ENCODE results near the gene ERICH6B.

GRCh38 chr13:45541806-45542205 is 73.7 kb downstream of the ERICH6B start:
- TF ChIP-seq CTCF (IDR thresholded peaks at IDR 0.05; ENCODE audit: insufficient read depth, low read length, poor library complexity, severe bottlenecking) (no peak), EZH2phosphoT487 (conservative IDR thresholded peaks at IDR 0.05; ENCODE audit: low read length) (no peak)

All from SU-DHL-6 (cell line).